HepG2 (cell line): ENCODE results near the gene RPL35. TPM values are rescaled to one million over a fixed set of nuclear protein-coding genes. Genes with fewer than 3 reads are reported as not detected.

Experiments
- GATAD2A ChIP-seq: IDR thresholded peaks from 2 replicates; pipeline ENCODE4 v1.6.1; 2016
- HDAC6 ChIP-seq: fragments of 200-600 bp; sonication (generic); IDR thresholded peaks from 2 replicates; pipeline ENCODE4 v1.7.0; 2017; ENCODE audit warnings: mild to moderate bottlenecking, antibody characterized with exemption, low read length, low read depth
- KLF16 ChIP-seq, 2 experiments: sonication (generic) in 1 of 2; formaldehyde crosslinking in 1 of 2; IDR thresholded peaks; 2 replicates each; pipeline versions ENCODE4 v1.6.1 to v1.8.0; 2016 to 2023; ENCODE audit warnings: missing genetic modification reagents in 2 of 2, missing compliant biosample characterization in 1 of 2
- MED1 ChIP-seq: sonication (generic); formaldehyde crosslinking; IDR thresholded peaks from 2 replicates; pipeline ENCODE4 v1.4.0; 2020; ENCODE audit warnings: missing genetic modification reagents
- MXI1 ChIP-seq: IDR thresholded peaks from 3 replicates; pipeline ENCODE4 v1.6.1; 2012; ENCODE audit warnings: low read depth, low read length, inconsistent platforms, borderline replicate concordance
- MYC ChIP-seq: sonication (generic); formaldehyde crosslinking; IDR thresholded peaks from 2 replicates; pipeline ENCODE4 v1.9.0; 2021; ENCODE audit warnings: missing genetic modification reagents, borderline replicate concordance
- NFYB ChIP-seq: sonication (generic); formaldehyde crosslinking; IDR thresholded peaks from 2 replicates; pipeline ENCODE4 v1.4.0; 2020; ENCODE audit warnings: missing genetic modification reagents
- SIN3B ChIP-seq: fragments of 150-350 bp; IDR thresholded peaks from 2 replicates; pipeline ENCODE4 v1.6.1; 2014; ENCODE audit warnings: low read length
- SIX1 ChIP-seq: sonication (generic); formaldehyde crosslinking; IDR thresholded peaks from 2 replicates; pipeline ENCODE4 v1.4.0; 2020; ENCODE audit warnings: missing genetic modification reagents, borderline replicate concordance
- SMC3 ChIP-seq: IDR thresholded peaks from 2 replicates; pipeline ENCODE4 v1.6.1; 2011; ENCODE audit warnings: low read length, improper control_type of control experiment
- U2AF1 ChIP-seq: fragments of 200-400 bp; formaldehyde crosslinking; optimal IDR thresholded peaks from 2 replicates; pipeline ENCODE3; 2017; ENCODE audit warnings: mild to moderate bottlenecking, low read depth, low read length
- ZBTB42 ChIP-seq: sonication (generic); formaldehyde crosslinking; IDR thresholded peaks from 2 replicates; pipeline ENCODE4 v1.5.0; 2020; ENCODE audit warnings: mild to moderate bottlenecking, missing genetic modification reagents
- ZBTB46 ChIP-seq: sonication (generic); formaldehyde crosslinking; IDR thresholded peaks from 2 replicates; pipeline ENCODE4 v1.4.0; 2020; ENCODE audit warnings: mild to moderate bottlenecking, missing genetic modification reagents, borderline replicate concordance
- ZBTB7B ChIP-seq: sonication (generic); formaldehyde crosslinking; IDR thresholded peaks from 2 replicates; pipeline ENCODE4 v1.4.0; 2020; ENCODE audit warnings: missing genetic modification reagents
- ZBTB8A ChIP-seq: sonication (generic); formaldehyde crosslinking; IDR thresholded peaks from 2 replicates; pipeline ENCODE4 v1.4.0; 2020; ENCODE audit warnings: mild to moderate bottlenecking, low read depth, missing genetic modification reagents, borderline replicate concordance
- ZFP62 ChIP-seq: sonication (generic); formaldehyde crosslinking; IDR thresholded peaks from 2 replicates; pipeline ENCODE4 v1.4.0; 2020; ENCODE audit warnings: missing genetic modification reagents
- ZFP90 ChIP-seq: sonication (generic); formaldehyde crosslinking; IDR thresholded peaks from 2 replicates; pipeline ENCODE4 v1.8.0; 2022; ENCODE audit warnings: missing genetic modification reagents, mild to moderate bottlenecking, inconsistent platforms, borderline replicate concordance
- ZKSCAN1 ChIP-seq: fragments of 150-350 bp; IDR thresholded peaks from 2 replicates; pipeline ENCODE4 v1.6.1; 2014; ENCODE audit warnings: low read length
- ZNF329 ChIP-seq: sonication (generic); formaldehyde crosslinking; IDR thresholded peaks from 2 replicates; pipeline ENCODE4 v1.9.0; 2021; ENCODE audit warnings: low read depth, mild to moderate bottlenecking, missing genetic modification reagents
- ZNF496 ChIP-seq: sonication (generic); formaldehyde crosslinking; IDR thresholded peaks from 2 replicates; pipeline ENCODE4 v1.8.1; 2023; ENCODE audit warnings: mild to moderate bottlenecking, moderate library complexity, missing genetic modification reagents; ENCODE audit not compliant: insufficient replicate concordance
- ZNF567 ChIP-seq: sonication (generic); formaldehyde crosslinking; IDR thresholded peaks from 2 replicates; pipeline ENCODE4 v1.8.1; 2023; ENCODE audit warnings: mild to moderate bottlenecking, missing genetic modification reagents, borderline replicate concordance
- ZNF605 ChIP-seq: sonication (generic); formaldehyde crosslinking; IDR thresholded peaks from 2 replicates; pipeline ENCODE4 v1.8.0; 2022; ENCODE audit warnings: mild to moderate bottlenecking, missing genetic modification reagents
- ZNF772 ChIP-seq: sonication (generic); formaldehyde crosslinking; IDR thresholded peaks from 2 replicates; pipeline ENCODE4 v1.5.0; 2020; ENCODE audit warnings: mild to moderate bottlenecking, missing genetic modification reagents
- polyA plus RNA-seq, 8 experiments: library from polyadenylated mRNA; depleted of rRNA in 3 of 8; stranded (reverse) in 7 of 8; unstranded in 1 of 8; fragments of >200 nt; fragmentation: Illumina TruSeq in 4 of 8; extraction: Trizol in 4 of 8; gene quantifications; 2 replicates each; pipeline versions ENCODE4 v1.2.1 to v1.2.3, GENCODE V29; 2011 to 2016; ENCODE audit warnings: low read depth in 4 of 8, missing spikeins in 1 of 8, mixed read lengths in 1 of 8; ENCODE audit not compliant: insufficient read depth in 1 of 8
- total RNA-seq, 5 experiments: library from RNA; depleted of rRNA; stranded (reverse); fragments of >200 nt; fragmentation: Illumina TruSeq; extraction: Trizol; gene quantifications; 2 replicates each; pipeline ENCODE4 v1.2.3, GENCODE V29; 2016; ENCODE audit warnings: low read depth in 1 of 5

RPL35 gene
- total and polyA plus RNA-seq, 2 of the 13 experiments (the other 11 are each of a cell fraction or from before 2014, with no cell fraction given), result 2,153 to 2,935 TPM

DNA sequence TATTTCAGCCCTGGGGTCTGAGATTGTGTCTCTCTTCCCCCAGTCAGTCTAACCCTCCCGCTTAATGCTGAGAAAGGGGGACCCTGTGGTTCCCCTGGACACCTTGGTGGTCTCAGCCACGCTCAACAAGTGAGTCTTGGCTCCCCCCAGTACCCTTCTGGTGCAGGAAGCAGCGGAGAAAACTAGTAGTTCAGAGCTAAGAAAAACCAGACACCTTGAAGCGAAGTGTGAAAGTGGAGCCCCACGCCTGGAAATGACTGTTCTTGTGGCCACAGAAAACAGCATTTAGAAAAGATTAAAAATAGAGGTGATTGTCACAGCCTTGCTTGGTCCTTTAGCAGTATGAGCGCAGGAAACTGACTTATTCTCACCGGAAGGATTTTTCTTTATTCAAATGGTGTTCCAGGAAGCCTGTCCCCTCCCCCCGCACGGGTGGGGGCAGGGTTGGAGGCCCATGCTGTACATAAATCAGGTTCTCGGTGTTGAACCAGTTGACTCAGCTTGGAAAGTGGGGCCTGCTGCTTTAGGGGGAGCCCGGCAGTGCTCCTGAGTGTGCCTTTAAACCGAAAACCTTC lies 8.3 kb upstream of the RPL35 start (continued):
- TF ChIP-seq KLF16 (CRISPR knock-in tag; IDR thresholded peaks at IDR 0.05), result no peak; a peak in 1 of 4 replicates
- no peak for TF ChIP-seq ZBTB46 (CRISPR knock-in tag)
- 0 out of 2 replicates have a peak, but pooled peaks have one; percentile 14 for TF ChIP-seq MYC
- no peak for TF ChIP-seq ZNF567
- TF ChIP-seq ZBTB8A (CRISPR knock-in tag), result no peak
- peak; percentile 45; the same call in 1 of the 2 replicates for TF ChIP-seq ZNF772 (CRISPR knock-in tag)
- no peak for TF ChIP-seq ZFP90 (CRISPR knock-in tag)
- no peak for TF ChIP-seq MED1 (CRISPR knock-in tag)
- no peak for TF ChIP-seq ZBTB7B (CRISPR knock-in tag)
- no peak for TF ChIP-seq SIN3B
- no peak for TF ChIP-seq HDAC6
- TF ChIP-seq ZNF605 (CRISPR knock-in tag), result no peak
- TF ChIP-seq MXI1, result peak; percentile 22; the same call in 1 of the 3 replicates
- no peak for TF ChIP-seq ZNF329 (CRISPR knock-in tag)
- no peak for TF ChIP-seq NFYB
- no peak for TF ChIP-seq SMC3
- TF ChIP-seq ZBTB42 (CRISPR knock-in tag), result no peak
- peak; percentile 28; the same call in 1 of the 2 replicates for TF ChIP-seq GATAD2A (CRISPR knock-in tag)
- no peak for TF ChIP-seq U2AF1
- no peak for TF ChIP-seq ZFP62 (CRISPR knock-in tag)
- TF ChIP-seq SIX1 (CRISPR knock-in tag), result no peak
- no peak for TF ChIP-seq ZNF496 (CRISPR knock-in tag)
- TF ChIP-seq ZKSCAN1, result no peak
